Measurements from ENCODE around the gene ZNF343.

Gene ZNF343

DNA sequence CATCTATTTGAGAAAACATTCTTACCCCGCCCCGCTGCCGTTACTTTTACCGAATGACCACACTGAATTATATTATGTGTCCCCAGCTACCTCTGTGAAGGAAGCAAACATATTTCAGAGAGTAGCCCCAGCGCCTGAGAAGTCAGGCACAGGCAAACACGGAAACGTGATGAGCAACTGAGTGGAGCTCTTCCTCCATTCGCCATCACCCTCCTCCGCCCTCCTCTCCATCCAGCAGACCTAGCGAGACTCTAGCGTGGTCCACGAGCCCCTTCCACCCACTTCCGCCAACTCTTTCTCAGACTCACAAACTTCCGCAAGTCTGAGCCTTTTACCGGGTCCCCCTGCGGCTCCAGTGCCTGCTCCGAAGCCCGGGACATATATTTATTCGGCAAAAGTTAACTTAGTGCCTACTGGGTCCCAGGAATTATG, 38.7 kb downstream of the ZNF343 start:
- peak; percentile 87 for DNase-seq

DNA sequence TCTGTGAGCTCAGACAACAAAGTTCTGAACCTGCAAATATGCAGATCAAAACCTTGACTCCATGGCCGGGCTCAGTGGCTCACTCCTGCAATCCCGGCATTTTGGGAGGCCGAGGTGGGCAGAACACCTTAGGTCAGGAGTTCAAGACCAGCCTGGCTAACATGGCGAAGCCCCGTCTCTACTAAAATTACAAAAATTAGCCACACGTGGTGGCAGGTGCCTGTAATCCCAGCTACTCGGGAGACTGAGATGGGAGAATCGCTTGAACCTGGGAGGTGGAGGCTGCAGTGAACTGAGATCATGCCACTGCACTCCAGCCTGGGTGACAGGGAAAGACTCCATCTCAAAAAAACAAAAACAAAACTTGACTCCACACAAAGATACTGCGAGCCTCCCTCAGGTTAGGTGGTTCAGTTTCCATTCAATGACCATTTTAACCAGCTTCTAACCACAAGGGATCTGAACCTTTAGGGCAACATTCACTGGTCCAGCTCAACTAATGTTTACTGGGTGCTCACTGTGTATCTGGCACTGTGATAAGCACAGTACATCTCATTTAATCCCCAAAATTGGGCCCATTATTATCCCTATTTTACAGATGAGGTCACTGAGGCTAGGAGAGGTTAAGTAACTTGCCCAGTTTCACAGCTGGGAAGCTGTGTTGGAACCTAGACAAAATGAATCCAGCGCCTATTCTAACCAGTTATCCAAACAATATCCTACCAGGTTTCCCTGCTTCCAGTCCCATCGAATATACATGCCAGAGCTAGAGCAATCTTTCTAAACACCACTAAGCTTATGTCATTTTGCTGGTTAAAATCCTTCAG, 39.9 kb downstream of the ZNF343 start:
- no peak for DNase-seq

DNA sequence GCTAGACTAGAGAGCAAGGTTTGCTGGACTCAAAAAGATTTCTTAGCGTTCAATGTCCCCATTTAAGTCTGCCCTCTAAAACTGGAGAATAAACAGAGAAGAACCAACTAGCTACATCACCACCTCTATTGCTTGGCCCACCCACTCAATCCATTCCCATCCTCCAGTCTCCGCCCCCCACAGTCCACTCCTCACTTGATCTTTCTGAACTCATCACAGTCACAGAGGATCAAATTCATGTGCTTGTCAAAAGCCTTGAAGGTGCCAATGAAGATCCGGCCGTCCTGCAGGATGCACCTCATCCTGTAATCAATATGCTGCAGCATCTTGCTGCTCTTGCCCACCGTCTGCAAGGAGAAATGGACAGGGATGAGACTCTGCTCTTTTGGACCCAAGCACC, 41.3 kb downstream of the ZNF343 start:
- no peak for DNase-seq

DNA sequence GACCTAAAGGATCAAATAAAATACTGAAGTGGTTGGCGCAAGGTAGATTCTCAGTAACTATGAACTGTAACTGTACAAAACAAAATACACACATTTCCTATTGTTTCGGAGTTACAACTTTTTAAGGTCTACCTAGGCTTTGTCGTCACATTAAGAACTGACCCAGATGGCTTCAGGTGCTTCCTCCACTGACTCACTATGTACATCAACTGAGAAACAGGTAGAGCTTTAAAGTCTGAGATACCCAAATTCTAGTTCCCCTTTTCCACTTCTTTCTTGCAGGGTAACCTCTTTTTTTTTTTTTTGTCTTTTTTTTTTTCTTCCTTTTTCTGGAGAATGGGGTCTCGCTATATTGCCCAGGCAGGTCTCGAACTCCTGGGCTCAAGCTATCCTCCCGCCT, 43.6 kb downstream of the ZNF343 start:
- no peak for DNase-seq

DNA sequence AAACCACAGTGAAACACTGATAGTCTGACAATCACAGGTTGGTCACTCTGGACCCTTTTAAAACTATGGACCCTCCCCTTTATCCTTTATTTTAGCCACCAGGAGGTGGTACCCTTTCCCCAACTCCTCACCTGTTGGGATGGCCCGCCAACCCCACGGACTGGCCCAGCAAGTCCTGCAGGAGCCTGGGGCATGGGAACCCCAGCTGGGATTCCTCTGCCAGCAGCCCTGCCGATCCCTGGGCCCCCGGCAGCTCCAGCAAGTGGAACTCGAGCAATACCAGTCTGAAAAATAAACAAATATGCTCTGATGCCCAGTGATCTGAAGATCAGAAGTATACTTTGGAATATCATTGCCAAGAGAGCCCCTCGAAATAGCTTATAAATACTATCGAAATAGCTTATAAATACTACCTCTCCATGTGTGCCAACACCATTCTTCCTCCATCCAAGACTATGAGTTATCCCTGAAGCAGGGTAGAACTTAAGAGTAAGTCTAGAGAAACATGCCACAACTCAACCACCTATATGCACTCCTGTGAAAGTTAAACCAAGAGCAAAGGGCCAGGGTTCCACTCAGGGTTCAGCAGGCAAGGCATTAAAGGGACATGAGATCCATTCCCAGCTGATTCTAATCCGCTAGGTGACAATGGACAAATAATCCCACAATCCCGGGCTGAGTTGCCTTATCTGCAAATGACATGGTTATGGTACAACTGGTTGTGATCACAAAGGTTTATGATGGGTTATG, 44.9 kb downstream of the ZNF343 start:
- no peak for DNase-seq

DNA sequence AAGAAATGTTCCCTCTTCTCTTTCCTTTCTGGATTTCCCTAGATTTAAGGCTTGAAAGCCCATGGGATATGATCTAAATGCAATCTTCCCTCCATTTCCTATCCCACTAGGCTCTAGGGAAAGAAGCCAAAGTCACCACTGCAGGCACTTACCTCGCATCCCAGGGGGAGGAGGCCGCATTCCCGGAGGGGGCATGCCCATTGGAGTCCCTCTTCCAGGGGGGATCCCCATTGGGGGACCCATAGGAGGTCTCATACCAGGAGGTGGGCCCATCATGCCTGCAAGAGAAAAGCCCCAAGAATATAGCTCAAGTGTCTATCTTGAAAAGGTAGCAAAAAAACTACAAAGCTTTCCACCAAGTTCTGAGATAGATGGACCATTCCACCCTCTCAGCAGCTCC, 46.2 kb downstream of the ZNF343 start:
- DNase-seq, result no peak

DNA sequence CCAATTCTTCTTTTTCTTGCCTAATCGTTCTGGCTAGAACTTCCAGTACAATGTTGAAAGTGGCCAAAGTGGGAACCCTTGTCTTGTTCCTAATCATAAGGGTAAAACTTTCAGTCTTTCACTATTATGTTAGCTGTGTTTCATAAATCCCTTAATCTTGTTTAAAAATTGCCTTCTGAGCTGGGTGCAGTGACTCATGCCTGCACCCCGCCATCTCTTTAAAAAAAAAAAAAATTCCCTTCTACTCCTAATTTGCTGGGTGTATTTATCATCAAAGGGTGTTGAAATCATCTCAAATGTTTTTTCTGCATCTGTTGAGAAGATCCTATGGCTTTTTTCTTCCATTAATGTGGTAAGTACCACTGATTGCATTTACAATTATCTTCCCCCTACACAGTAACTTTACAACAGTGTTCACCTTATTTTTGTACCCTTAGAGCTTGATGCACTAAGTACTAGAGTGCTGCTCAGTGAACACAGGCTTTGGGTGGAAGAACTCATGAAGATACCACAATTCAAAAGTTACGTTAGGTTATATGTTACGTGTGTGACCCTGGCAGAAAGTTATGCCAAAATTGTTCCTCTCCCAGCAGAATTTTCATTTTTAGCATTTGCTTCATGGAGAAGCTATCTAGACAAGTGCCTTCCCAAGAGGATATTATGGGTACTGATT, 47.8 kb downstream of the ZNF343 start:
- no peak for DNase-seq

DNA sequence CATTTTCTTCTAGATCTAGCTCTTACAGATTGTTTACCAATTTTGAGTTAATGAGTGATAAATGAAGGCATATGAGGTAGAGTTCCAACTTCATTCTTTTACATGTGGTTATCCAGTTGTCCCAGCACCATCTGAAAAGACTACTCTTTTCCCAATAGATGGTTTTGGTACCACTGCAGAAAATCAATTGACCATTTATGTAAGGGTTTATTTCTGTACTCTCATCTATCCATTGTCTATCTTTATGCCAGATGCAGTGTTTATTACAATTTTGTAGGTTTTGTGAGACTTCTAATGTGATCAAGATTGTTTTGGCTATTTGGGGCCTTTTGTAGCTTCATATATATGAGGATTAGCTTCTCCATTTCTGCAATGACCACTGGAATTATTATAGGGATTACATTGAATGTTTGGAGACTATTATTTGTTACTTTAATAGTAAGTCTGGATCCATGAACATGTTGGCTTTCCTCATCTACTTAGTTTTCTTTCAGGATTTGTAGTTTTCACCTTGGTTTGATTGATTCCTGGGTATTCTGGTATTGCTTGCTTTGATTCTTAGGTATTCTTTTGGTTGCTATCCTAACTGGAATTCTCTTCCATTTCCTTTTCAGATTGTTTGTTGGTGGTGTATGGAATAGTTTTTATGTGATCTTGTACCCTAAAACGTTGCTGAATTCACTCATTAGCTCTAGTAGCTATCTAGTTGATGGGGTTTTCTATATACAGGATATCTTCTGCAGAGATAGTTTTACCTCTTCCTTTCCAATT, 48.5 kb downstream of the ZNF343 start:
- no peak for DNase-seq

DNA sequence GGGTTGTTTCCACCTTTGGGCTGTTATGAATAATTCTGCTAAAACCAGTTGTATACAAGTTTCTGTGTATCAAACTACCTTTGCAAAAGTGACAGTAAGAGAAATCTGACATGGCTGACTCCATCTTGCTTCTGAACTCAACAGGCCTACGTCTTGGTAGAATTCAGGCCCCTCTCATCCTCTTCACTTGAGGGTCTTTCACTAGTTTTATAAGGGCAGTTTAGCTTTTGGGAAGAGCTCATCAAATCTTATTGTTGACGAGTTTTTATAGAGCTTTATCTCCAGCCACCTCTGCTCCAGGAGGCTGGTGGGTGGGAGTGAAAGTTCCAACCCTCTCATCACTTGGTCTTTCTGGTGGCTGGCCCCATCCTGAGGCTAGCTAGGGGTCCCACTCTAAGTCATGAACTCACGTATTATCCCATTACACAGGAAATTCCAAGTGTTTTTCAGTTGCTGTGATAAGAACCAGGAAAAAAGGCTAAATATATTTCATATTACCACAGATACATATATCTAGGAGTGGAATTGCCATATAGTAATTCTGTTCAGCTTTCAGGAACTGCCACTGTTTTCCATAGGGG, 49.7 kb downstream of the ZNF343 start:
- DNase-seq, result no peak

DNA sequence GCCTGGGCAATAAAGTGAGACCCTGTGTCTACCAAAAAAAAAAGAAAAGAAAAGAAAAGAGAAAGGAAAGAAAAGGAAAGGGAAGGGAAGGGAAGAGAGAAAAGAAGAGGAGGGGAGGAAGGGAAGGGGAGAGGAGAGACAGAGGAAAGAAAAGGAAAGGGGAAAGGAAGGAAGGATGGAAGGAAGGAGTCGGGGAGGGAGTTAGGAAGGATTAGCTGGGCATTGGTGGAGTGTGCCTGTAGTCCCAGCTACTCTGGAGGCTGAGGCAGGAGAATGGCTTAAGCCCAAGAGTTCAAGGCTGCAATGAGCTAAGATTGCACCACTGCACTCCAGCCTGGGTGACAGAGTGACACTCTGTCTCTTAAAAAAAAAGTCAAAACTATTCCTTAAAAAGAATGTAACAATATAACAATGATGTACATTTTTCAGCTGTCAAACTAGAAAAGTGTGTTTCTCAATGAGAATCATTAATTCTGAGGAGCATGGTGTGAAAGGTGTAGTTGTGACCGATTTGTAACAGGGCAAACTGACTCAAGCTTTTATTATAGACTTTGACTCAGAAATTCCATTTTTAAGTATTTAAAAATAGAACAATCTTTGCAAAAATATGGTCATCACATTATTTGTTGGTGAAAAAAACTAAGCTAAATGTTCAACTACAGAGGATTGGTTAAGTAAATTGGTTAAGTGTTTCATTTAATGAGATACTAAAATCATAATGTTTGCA, 52.8 kb downstream of the ZNF343 start:
- DNase-seq, result no peak

DNA sequence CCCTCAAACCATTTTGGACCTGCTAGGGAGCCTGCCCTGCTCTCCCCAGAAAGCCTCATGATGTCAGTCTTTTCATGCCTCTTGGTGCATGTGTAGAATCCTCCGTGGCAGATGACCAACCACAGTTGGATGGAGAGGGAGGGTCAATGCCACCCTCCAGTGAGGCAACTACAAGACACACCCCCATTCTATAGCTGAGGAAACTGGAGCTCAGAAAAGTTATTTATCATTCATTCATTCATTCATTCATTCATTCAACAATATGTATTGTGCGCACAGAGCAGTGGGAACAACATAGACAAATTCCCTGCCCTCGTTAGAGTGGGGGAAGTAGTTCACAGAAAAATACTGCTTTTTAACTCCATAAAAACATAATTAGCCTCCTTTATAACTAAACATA, 54.9 kb downstream of the ZNF343 start:
- no peak for DNase-seq

DNA sequence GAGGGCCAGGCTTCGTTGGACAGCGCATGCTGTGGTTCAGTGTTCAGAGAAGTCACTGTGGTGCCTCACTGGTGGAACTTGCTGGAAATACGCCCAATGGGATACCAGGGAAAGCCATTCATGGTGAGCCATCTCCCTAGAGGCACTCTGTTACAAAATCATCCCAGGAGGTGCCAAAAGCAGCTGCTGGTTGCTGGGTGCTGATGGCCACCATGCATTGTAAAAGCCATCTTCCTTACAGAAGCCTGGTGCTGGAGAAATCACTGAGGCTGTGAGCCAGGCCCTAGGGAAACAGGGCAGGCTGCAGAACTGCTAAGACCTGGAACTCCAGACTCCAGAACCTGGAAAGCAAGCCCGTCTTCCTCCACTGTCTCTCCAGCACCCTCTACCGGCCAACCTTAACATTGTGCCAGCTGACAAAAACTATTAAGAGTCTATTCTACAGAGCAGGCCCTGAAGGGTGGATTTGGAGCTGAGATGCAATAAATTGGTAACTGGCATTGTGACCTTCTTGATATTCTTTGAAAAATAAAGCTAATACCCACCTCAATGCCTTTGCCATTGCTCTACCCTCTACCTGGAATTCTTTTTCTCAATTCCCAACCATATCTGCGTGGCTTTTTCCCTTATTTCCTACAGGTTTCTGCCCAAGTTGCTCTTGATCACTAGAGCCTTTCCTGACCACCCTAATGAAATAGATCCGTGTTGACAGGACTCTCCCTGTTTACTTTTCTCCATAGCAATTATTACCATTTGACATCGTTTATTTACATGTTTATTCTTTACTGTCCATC, 56.6 kb downstream of the ZNF343 start:
- peak; percentile 83 for DNase-seq

DNA sequence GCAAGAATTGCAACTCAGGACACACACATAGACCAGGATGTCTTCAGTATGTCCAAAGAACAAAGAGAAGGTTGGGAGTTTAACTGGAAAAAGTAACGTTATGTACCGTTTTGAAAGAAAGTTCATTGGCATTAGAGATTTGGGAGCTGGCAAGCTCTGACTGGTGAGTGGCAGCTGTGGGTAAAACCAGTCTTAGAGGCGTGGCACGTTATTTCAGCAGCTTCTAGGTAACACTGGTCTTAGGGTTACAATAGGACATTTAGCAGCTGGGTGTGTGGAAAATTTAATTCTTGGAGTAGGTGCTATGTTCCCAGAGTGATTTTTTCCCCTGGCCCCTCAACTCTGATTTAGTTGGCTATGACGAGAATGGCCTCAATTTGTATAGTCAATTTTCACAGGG, 57.3 kb downstream of the ZNF343 start:
- DNase-seq, result no peak

DNA sequence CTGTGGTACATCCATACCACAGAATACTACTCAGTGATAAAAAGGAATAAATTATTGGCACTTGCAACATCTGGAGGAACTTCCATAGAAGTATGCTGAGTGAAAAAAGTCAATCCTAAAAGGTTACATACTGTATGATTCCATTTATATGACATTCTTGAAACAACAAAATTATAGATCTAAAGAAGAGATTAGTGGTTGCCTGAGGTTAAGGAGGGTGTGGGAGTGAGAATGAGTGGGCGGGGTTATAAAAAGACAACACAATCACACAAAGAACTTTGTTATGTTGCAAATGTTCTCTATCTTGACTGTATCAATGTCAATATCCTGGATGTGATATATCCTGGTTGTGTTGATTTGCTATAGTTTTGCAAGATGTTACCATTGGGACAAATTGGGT, 59.3 kb downstream of the ZNF343 start:
- DNase-seq, result no peak

DNA sequence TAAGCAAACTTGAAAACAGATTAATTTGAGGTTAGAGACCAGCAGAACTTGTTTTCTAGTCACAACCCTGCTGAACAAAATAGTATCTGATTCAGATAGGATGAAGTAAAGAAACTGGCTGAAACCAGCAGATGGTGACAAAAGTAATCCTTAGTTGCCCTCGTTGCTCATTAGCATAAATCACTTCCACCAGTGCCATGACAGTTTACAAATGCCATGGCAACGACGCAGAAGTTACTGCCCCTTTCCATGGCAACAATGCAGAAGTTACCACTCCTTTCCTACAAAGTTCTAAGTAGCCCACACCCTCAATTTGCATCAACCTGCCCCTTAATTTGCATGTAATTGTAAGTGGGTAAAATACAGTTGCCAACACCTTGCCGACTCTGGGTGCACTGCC, 61.9 kb downstream of the ZNF343 start:
- no peak for DNase-seq
